Heart right ventricle (tissue), 16 donors: Measurements from ENCODE around the gene GRID1. TPM values are rescaled to one million over a fixed set of nuclear protein-coding genes. Genes with fewer than 3 reads are reported as not detected.

Experiments used
- ATAC-seq, 8 donors: fragments of 200-7000 bp; cut with Tn5 transposase; one replicate each; pipeline ENCODE4 v1.9.1; 2020; ENCODE audit warnings: mild to moderate bottlenecking in 8 of 8, moderate library complexity in 8 of 8, moderate number of reproducible peaks in 1 of 8
- DNase-seq, 2 donors: peaks; one replicate each; pipeline ENCODE4 v3.0.0-alpha.2; 2020
- H3K27ac ChIP-seq, 10 donors: fragments of 200-600 bp; sonication (generic) in 2 of 10; one replicate each; pipeline versions ENCODE4 v1.5.0 to v1.8.0; 2020 to 2022; ENCODE audit warnings: mild to moderate bottlenecking in 3 of 10
- H3K27me3 ChIP-seq, 7 donors: fragments of 200-600 bp; one replicate each; pipeline ENCODE4 v1.8.0; 2021 to 2022; ENCODE audit warnings: mild to moderate bottlenecking in 2 of 7
- H3K36me3 ChIP-seq, 9 donors: fragments of 200-600 bp; sonication (generic) in 1 of 9; one replicate each; pipeline versions ENCODE4 v1.5.0 to v1.8.0; 2020 to 2022; ENCODE audit warnings: mild to moderate bottlenecking in 2 of 9
- H3K4me1 ChIP-seq, 9 donors: fragments of 200-600 bp; sonication (generic) in 1 of 9; one replicate each; pipeline versions ENCODE4 v1.5.0 to v1.8.0; 2020 to 2022; ENCODE audit warnings: mild to moderate bottlenecking in 4 of 9
- H3K4me3 ChIP-seq, 10 donors: fragments of 200-600 bp; sonication (generic) in 2 of 10; one replicate each; pipeline versions ENCODE4 v1.5.0 to v1.8.0; 2020 to 2022; ENCODE audit warnings: mild to moderate bottlenecking in 7 of 10, moderate library complexity in 2 of 10
- H3K9me3 ChIP-seq, 11 donors: fragments of 200-600 bp in 10 of 11; sonication (generic) in 2 of 11; one replicate each; pipeline versions ENCODE4 v1.5.0 to v1.8.0; 2013 to 2022; ENCODE audit warnings: mild to moderate bottlenecking in 2 of 11, control low read depth in 1 of 11, moderate library complexity in 1 of 11
- WGBS, 2 donors: extraction: QIAGEN DNeasy Blood & Tissue Kit; methylation state at CpG; one replicate each; pipeline ENCODE4 v1.1.7; 2013; ENCODE audit warnings: inconsistent platforms in 1 of 2; 5-methylcytosine and 5-hydroxymethylcytosine counted together
- intact Hi-C, 10 donors: fragments of 100-400 bp; cut with DNase I; formaldehyde crosslinking; loops; one replicate each; pipeline versions ENCODE4 v1.11.1 to v1.14.2; 2022
- polyA plus RNA-seq, 2 donors: library from polyadenylated mRNA; stranded (reverse); fragments of 200-250 nt; gene quantifications; one replicate each; pipeline ENCODE4 v1.2.3, GENCODE V29; 2013
- total RNA-seq, 10 donors: library from RNA; stranded (reverse); fragmentation: NEBNext Ultra II Directional in 3 of 10; extraction: Animal tissue kit (Norgen Biotek cat#: 25700) in 3 of 10; gene quantifications; one replicate each; pipeline versions ENCODE4 v1.2.1 to v1.2.4, GENCODE V29; 2021 to 2023
- TF ChIP-seq, protein P1 (sequence below), 9 donors: fragments of 200-600 bp; sonication (generic) in 2 of 9; IDR thresholded peaks; one replicate each; pipeline versions ENCODE4 v1.5.0 to v1.8.0; 2021 to 2022; ENCODE audit warnings: antibody characterized with exemption in 9 of 9, mild to moderate bottlenecking in 5 of 9, moderate library complexity in 1 of 9
- donor health status: Arrhythmogenic right ventricular cardiomyopathy.
- donor health status: ischemic (EF 13 %, LVEDD 7.1; RV severe dilation, severe dysfunction).
- donor health status: healthy with polysubstance abuse.
- donor health status: DM: no; HTN: yes; CAD: no.
- donor health status: DM: no; HTN: no; CAD: no.
- donor health status: ischemic (EF 25% LVEDD 6.9; RV normal size, moderate dysfunction).
- donor health status: ischemic (EF 25% LVEDD 5.7; RV mildly dilated, moderate dysfunction).
- donor health status: healthy.
- donor health status: DM: yes; HTN: yes; CAD: no.
- donor health status: Ischemic cardiomyopathy.
- donor health status: ischemic (EF 35%, LVEDD 5.7; RV mildly dilated, moderate dysfunction).
- donor health status: nonischemic (EF 11% LVEDD 7.7; RV severe dilation, severe dysfunction).
- donor health status: DM: yes; HTN: yes; CAD: no.
- donor health status: PGD.
- donor health status: ischemic (EF 29% LVEDD 5.4; RV normal size, mild dysfunction).
- donor health status: nonischemic (EF 23%, LVEDD 6.1; RV moderate dilation, normal function).

The GRID1 gene
- total and polyA plus RNA-seq, 12 donors, result 0.44 to 3.4 (median 1.5) TPM

DNA sequence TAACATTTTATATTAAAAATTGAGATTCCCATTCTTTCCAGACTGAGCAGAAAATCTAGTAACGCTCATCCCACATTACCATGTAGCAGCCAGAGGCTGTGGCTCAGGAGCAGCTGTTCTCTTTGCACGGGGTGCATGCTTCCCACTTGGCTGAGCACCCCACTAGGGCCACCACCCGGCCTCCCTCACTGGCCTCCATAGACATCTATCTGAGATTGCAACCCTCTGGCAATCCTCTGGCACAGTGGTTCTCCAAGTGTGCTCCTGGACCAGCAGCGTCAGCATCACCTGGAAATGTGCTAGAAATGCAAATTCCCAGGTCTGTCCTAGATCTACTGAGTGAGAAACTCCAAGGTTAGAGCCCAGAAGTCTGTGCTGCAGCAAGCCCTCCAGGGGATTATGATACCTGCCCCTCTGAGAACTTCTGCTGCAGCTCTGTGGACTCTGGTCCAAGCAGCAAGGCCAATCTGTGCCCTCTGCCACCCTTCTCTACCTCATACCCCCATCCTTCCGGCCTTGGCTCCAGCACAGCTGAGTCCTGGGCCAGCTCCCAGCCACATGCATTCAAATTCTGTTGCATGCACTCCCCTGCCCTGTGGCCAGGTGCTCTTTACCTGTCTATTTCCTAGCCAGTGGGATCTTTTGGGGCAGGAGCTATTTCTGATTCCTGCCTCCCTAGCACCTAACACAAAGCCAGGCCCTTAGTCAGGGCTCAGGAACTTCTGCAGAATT lies 301.5 kb downstream of the GRID1 start:
- TF ChIP-seq, protein P1, sequence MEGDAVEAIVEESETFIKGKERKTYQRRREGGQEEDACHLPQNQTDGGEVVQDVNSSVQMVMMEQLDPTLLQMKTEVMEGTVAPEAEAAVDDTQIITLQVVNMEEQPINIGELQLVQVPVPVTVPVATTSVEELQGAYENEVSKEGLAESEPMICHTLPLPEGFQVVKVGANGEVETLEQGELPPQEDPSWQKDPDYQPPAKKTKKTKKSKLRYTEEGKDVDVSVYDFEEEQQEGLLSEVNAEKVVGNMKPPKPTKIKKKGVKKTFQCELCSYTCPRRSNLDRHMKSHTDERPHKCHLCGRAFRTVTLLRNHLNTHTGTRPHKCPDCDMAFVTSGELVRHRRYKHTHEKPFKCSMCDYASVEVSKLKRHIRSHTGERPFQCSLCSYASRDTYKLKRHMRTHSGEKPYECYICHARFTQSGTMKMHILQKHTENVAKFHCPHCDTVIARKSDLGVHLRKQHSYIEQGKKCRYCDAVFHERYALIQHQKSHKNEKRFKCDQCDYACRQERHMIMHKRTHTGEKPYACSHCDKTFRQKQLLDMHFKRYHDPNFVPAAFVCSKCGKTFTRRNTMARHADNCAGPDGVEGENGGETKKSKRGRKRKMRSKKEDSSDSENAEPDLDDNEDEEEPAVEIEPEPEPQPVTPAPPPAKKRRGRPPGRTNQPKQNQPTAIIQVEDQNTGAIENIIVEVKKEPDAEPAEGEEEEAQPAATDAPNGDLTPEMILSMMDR (IDR thresholded peaks at IDR 0.05), result no peak
- H3K27me3 ChIP-seq, result peaks cover 0 to 4% (median 0%) of the 10 kb centered on the region in 7 donors
- intact Hi-C loops, result no loop called here
- ATAC-seq, result no peak
- H3K4me3 ChIP-seq, result no peak overlapping the region
- no peaks in the 10 kb centered on the region for H3K9me3 ChIP-seq
- no peak for DNase-seq
- no peak overlapping the region for H3K27ac ChIP-seq
- H3K4me1 ChIP-seq, result no peaks in the 10 kb centered on the region
- no peaks in the 10 kb centered on the region for H3K36me3 ChIP-seq
- WGBS, 2 donors, result 79 to 85% methylated on average over 5 of the region's 5 CpGs

DNA sequence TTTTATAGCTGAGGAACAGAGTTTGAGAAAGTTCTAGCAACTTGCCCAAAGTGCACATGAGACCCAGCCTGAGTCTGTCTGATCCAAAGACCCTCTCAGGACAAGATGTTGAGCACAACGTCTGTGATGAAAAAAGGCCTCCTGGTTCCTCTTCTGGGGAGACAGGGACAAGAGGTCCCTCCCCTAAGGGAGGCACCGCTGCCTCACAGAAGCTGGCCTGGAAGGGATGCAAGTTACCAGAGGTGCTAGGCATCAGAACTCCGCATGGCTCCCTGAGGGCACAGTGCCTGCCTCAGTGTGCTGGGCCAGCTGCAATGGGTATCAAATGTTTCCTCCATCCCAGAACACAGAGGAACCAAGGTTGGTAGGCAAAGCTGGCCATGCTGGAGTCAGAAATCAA lies 302.4 kb downstream of the GRID1 start:
- WGBS, 2 donors, result 55 to 75% methylated on average over 3 of the region's 3 CpGs
- Histone ChIP-seq H3K36me3 (no peaks in the 10 kb centered on the region), H3K27ac (no peak overlapping the region), H3K27me3 (peaks cover 0 to 4% (median 0%) of the 10 kb centered on the region in 7 donors), H3K9me3 (no peaks in the 10 kb centered on the region), H3K4me1 (no peaks in the 10 kb centered on the region), H3K4me3 (no peak overlapping the region)
- TF ChIP-seq, protein P1 (IDR thresholded peaks at IDR 0.05), result no peak
- intact Hi-C loops, result no loop called here
- ATAC-seq (no peak), DNase-seq (no peak)

- Histone ChIP-seq H3K9me3 (no peaks in the 10 kb centered on the region), H3K4me3 (no peak overlapping the region), H3K36me3 (no peaks in the 10 kb centered on the region), H3K27me3 (peaks cover 0 to 4% (median 0%) of the 10 kb centered on the region in 7 donors), H3K4me1 (peaks cover 0 to under 1% (median 0%) of the 10 kb centered on the region in 9 donors), H3K27ac (no peak overlapping the region)
- intact Hi-C loops, result no loop called here
- ATAC-seq (no peak), DNase-seq (no peak)
- 70% methylated on average over 1 of the region's 1 CpG for WGBS, 2 donors
- TF ChIP-seq, protein P1 (IDR thresholded peaks at IDR 0.05), result no peak
These were observed 303.3 kb downstream of the GRID1 start for GRCh38 chr10:86063341-86063740.

DNA sequence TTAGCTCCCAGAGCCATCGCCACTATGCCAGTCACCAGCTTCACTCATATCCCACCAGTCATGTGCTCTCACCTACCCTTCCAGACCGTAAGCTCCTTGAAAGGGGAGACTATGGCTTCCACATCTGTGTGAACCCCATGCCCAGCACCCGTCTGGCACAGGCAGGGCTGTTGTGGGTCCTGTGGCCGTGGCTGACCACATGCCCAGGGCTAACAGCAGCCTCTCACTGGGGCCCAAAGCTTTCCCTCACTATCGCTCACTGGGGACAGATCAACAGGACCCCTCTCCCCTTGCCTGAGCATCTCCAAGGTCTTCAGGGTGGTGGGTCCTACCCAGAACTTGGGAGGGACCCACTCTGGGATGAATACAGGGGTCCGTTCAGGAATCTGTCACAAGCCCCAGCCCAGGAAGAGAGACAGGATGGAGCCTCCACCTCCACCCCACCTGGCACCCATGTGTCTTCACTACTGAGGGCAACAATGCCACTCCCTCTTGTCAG lies 303.9 kb downstream of the GRID1 start:
- Histone ChIP-seq H3K4me3 (no peak overlapping the region), H3K4me1 (peaks cover 0 to 7% (median 0%) of the 10 kb centered on the region in 9 donors), H3K36me3 (no peaks in the 10 kb centered on the region), H3K27me3 (peaks cover 0 to 4% (median 0%) of the 10 kb centered on the region in 7 donors), H3K27ac (no peak overlapping the region), H3K9me3 (no peaks in the 10 kb centered on the region)
- intact Hi-C loops, result no loop called here
- 82 to 90% methylated on average over 6 of the region's 6 CpGs for whole genome bisulfite sequencing, 2 donors
- TF ChIP-seq, protein P1 (IDR thresholded peaks at IDR 0.05), result no peak
- ATAC-seq (no peak), DNase-seq (no peak)
